ENCODE data around the gene PRPF38B. TPM values are rescaled to one million over a fixed set of nuclear protein-coding genes. Genes with fewer than 3 reads are reported as not detected.
A peak's percentile ranks its signal among the peaks of the same experiment; 100 is the strongest.

PRPF38B gene
- total RNA-seq, 2 donors from 2014 or later: 31.7 to 32.4 TPM

DNA sequence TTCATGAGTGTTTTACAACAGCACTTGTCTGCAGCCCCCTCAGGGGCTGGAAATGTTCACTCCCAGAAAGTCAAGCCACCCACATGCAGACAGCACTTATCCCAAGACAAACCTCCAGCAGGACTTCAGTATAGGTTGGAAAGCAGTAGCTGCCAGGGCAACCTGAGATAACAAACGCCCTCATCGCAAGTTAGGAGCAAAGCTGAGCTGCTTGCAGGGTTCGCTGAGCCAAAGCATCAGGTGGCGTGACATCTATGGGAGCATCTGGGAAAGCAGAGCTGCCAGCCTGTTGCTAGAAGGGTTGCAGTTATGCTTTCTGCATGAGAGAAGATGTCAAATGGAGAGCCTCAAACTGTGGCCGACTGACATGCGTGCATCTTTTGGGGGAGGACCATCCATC lies 50.1 kb downstream of the PRPF38B start:
- Histone ChIP-seq H3K36me3 (no peaks in the 10 kb centered on the region), H3K27me3 (no peaks in the 10 kb centered on the region), H3K4me1 (no peaks in the 10 kb centered on the region), H3K9me3 (no peaks in the 10 kb centered on the region), H3K27ac (no peak overlapping the region), H3K4me3 (no peak overlapping the region), H3K9ac (ENCODE audit: low read depth in 2 of 2, low read length in 2 of 2) (no peak overlapping the region)
- DNase-seq: no peak
- intact Hi-C loops (cut with DNase I): no loop called here
- TF ChIP-seq, protein P1, sequence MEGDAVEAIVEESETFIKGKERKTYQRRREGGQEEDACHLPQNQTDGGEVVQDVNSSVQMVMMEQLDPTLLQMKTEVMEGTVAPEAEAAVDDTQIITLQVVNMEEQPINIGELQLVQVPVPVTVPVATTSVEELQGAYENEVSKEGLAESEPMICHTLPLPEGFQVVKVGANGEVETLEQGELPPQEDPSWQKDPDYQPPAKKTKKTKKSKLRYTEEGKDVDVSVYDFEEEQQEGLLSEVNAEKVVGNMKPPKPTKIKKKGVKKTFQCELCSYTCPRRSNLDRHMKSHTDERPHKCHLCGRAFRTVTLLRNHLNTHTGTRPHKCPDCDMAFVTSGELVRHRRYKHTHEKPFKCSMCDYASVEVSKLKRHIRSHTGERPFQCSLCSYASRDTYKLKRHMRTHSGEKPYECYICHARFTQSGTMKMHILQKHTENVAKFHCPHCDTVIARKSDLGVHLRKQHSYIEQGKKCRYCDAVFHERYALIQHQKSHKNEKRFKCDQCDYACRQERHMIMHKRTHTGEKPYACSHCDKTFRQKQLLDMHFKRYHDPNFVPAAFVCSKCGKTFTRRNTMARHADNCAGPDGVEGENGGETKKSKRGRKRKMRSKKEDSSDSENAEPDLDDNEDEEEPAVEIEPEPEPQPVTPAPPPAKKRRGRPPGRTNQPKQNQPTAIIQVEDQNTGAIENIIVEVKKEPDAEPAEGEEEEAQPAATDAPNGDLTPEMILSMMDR (IDR thresholded peaks at IDR 0.05): no peak

DNA sequence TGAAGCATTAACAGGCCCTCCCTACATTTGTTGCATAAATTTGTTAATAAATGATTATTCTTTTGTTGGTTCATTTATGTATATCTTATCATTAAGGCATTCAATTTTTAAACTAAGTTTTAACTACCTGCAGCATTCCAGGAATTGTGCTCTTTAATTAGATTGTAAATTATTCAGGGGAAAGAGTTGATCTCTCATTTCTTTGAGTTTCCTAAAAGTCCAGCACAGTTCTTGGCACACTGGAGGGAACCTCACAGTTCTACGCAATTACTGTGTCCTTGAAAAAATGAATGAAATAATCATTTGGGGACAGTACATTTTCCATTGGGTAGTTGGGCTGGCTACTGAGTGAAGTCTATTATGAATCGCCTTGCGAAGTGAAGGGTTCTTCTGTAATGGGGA lies 53.9 kb downstream of the PRPF38B start:
- no peak for DNase-seq
- H3K27me3 ChIP-seq: no peaks in the 10 kb centered on the region
- no peaks in the 10 kb centered on the region for H3K36me3 ChIP-seq
- no peak overlapping the region for H3K27ac ChIP-seq
- H3K4me1 ChIP-seq: no peaks in the 10 kb centered on the region
- TF ChIP-seq, protein P1 (IDR thresholded peaks at IDR 0.05): no peak
- intact Hi-C loops (cut with DNase I): loop anchor here (2.0 kb wide), 1 partner anchor 51 kb away; no protein-coding TSS in a partner anchor
- no peaks in the 10 kb centered on the region for H3K9me3 ChIP-seq
- peak overlapping the region; percentile 73 for H3K4me3 ChIP-seq
- H3K9ac ChIP-seq (ENCODE audit: low read depth in 2 of 2, low read length in 2 of 2): no peak overlapping the region

DNA sequence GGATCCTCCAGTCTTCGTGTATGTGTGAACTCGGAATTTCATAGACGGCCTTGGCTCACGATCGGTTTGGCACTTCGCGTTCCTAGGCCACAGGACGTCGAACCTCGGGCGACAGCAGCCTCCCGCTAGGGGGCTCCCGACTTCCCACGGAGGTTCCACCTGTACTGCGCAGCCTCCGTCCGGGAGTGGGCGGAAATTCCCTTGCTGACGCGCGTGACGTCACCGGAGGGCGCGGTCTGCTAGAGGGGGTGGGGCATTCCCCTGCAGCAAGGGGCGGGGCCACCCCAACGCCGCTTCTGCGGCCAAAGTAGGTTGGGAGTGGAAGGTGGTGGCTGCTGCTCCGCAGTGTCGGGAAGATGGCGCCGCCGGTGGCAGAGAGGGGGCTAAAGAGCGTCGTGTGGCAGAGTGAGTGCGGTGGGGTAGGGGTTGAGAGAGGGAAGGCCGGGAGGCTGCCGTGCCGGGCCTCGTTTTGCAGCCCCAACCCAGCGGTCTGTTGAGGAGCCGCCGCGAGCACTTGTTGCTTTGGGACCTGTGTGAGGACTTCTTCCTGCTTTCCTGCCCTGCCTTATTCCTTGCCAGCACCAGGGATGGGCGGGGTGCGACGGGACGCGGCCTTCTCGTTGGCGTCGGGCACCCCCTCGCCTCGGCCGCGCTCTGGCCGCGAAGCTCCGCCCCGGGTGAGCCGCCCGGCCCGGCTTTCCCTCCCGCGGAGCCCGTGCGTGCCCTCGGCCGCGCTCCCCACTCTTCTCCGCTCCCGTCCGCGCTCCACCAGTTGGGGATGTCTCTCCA lies 54.5 kb downstream of the PRPF38B start, which contains the start of gene STXBP3:
STXBP3 (plus strand) TSS at position 293 of the 789 bp plus-strand sequence; CDS start at position 357, 64 bp downstream.
- H3K36me3 ChIP-seq: no peaks in the 10 kb centered on the region
- no peaks in the 10 kb centered on the region for H3K4me1 ChIP-seq
- peak within 1 kb of the TSS; percentile 84 to 97 for H3K9ac ChIP-seq (ENCODE audit: low read depth in 2 of 2, low read length in 2 of 2)
- intact Hi-C loops (cut with DNase I): loop anchor here (2.0 kb wide), 1 partner anchor 52 kb away; no protein-coding TSS in a partner anchor
- no peaks in the 10 kb centered on the region for H3K27me3 ChIP-seq
- H3K27ac ChIP-seq: peak within 1 kb of the TSS; percentile 99
- peak within 1 kb of the TSS; percentile 73 for H3K4me3 ChIP-seq
- DNase-seq: peak; percentile 99
- H3K9me3 ChIP-seq: no peaks in the 10 kb centered on the region
- TF ChIP-seq, protein P1 (IDR thresholded peaks at IDR 0.05): peak; percentile 96

DNA sequence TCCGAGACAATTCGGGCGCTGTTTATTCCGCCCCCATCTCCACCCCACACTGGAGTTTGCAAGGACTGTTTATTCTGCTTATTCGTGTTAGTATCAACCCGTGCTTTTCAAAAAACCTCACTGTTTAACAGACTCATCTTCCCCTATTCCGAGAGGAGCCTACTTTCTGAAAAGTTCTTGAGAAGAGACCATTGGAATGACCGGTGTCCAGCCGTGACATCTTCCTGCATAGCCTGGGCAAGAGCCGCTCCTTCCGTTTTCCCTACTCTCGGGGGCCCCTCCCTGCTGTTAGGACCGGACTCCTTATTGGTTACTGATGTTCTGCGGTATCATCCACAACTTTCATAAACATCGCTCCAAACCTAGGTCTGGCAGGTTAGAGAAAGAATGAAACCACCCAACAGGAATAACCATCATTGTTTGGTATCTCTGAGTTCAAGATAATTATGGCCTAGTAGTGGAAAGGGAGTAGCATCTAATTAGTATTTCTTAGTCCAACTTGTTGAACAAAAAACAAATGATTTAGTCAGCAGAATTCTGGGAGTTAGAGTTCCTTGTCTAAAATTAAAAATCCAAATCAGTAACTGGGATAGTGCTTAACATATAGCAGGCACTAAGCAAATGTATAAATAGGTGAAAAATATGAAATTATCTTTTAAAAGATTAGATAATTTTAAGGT lies 55.2 kb downstream of the PRPF38B start:
- peak overlapping the region; percentile 84 to 97 for H3K9ac ChIP-seq (ENCODE audit: low read depth in 2 of 2, low read length in 2 of 2)
- H3K27ac ChIP-seq: peak overlapping the region; percentile 99
- no peaks in the 10 kb centered on the region for H3K9me3 ChIP-seq
- H3K27me3 ChIP-seq: no peaks in the 10 kb centered on the region
- intact Hi-C loops (cut with DNase I): loop anchor here (2.0 kb wide), 1 partner anchor 53 kb away; no protein-coding TSS in a partner anchor
- TF ChIP-seq, protein P1 (IDR thresholded peaks at IDR 0.05): no peak
- peak; percentile 87 for DNase-seq
- no peaks in the 10 kb centered on the region for H3K4me1 ChIP-seq
- H3K4me3 ChIP-seq: peak overlapping the region; percentile 73
- H3K36me3 ChIP-seq: no peaks in the 10 kb centered on the region

DNA sequence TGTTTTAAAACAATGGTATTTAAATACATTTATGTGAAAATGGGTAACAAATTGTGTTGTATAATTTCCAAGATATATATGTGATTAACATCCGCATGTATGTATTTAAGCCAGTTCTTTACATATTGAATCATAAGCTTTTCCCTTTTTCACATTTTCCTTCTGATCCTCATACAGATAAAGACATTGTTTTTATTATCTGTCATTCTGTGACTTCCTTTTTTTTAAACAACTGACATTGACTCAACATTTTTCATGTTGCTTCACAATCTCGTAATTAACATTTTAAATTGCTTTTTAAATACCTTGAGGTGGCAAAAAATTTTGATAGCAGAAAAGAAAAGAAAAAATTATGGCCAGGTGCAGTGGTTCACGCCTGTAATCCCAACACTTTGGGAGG lies 55.8 kb downstream of the PRPF38B start:
- no peak overlapping the region for H3K9ac ChIP-seq (ENCODE audit: low read depth in 2 of 2, low read length in 2 of 2)
- no peaks in the 10 kb centered on the region for H3K27me3 ChIP-seq
- H3K27ac ChIP-seq: no peak overlapping the region
- no peaks in the 10 kb centered on the region for H3K36me3 ChIP-seq
- H3K4me3 ChIP-seq: no peak overlapping the region
- TF ChIP-seq, protein P1 (IDR thresholded peaks at IDR 0.05): no peak
- DNase-seq: no peak
- intact Hi-C loops (cut with DNase I): loop anchor here (2.0 kb wide), 1 partner anchor 53 kb away; no protein-coding TSS in a partner anchor
- no peaks in the 10 kb centered on the region for H3K4me1 ChIP-seq
- no peaks in the 10 kb centered on the region for H3K9me3 ChIP-seq

Measured in colonic mucosa (tissue), 4 donors.